PC-9 (cell line): ENCODE data around the gene CASP3.

Experiments
- EZH2 ChIP-seq: fragments of 200-600 bp; sonication (generic); IDR thresholded peaks from 2 replicates; pipeline ENCODE4 v1.8.0; 2017; ENCODE audit warnings: antibody characterized with exemption, low read depth
- TF ChIP-seq, protein P1 (sequence below): fragments of 200-600 bp; sonication (generic); conservative IDR thresholded peaks from 2 replicates; pipeline ENCODE4 v1.6.1; 2017; ENCODE audit warnings: mixed run types, antibody characterized with exemption, mild to moderate bottlenecking, moderate library complexity

DNA sequence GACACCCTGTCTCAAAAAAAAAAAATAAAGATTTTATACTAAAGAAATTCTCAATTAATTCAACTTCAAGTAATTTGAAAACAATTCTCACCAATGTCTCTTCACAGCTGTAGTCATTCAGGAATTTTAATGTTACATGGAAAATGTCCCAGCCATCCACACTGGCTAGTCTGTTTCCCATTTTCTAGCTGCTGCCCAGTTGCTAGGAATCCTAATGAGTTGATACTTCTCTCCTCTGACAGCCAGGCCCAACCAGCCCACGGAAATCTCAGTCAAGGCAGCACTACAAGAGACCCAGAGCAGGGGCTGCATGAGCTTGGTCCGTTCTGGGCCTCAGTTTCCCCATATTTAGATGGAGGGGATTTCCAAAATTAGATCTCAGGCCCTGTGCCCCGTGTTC, 59.1 kb downstream of the CASP3 start:
- TF ChIP-seq, protein P1, sequence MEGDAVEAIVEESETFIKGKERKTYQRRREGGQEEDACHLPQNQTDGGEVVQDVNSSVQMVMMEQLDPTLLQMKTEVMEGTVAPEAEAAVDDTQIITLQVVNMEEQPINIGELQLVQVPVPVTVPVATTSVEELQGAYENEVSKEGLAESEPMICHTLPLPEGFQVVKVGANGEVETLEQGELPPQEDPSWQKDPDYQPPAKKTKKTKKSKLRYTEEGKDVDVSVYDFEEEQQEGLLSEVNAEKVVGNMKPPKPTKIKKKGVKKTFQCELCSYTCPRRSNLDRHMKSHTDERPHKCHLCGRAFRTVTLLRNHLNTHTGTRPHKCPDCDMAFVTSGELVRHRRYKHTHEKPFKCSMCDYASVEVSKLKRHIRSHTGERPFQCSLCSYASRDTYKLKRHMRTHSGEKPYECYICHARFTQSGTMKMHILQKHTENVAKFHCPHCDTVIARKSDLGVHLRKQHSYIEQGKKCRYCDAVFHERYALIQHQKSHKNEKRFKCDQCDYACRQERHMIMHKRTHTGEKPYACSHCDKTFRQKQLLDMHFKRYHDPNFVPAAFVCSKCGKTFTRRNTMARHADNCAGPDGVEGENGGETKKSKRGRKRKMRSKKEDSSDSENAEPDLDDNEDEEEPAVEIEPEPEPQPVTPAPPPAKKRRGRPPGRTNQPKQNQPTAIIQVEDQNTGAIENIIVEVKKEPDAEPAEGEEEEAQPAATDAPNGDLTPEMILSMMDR: no peak
- no peak for TF ChIP-seq EZH2
